ENCODE measurements around the gene LMO3. TPM values are rescaled to one million over a fixed set of nuclear protein-coding genes. Genes with fewer than 3 reads are reported as not detected.

The LMO3 gene
- total RNA-seq, 1 donor from 2014 or later, result not detected

DNA sequence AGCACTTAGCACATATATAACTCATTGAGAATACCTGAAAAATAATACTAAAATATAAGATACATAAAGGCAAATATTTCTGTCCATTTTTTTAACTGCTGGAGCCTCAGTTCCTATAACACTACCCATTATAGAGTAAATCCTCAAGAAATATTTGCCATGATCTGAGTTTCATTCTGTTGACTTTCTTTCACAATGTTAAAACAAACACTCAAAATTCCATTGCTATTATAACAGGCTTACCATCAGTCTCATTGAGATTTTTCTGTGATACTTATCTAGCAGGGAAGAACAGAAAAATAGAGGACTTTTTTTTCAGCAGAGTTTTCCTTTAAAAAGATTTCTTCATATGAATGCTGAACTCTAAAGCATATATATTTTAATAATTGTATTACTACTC, 24.5 kb downstream of the LMO3 start:
- DNase-seq (ENCODE audit: low read depth), result no peak
- TF ChIP-seq, protein P1, sequence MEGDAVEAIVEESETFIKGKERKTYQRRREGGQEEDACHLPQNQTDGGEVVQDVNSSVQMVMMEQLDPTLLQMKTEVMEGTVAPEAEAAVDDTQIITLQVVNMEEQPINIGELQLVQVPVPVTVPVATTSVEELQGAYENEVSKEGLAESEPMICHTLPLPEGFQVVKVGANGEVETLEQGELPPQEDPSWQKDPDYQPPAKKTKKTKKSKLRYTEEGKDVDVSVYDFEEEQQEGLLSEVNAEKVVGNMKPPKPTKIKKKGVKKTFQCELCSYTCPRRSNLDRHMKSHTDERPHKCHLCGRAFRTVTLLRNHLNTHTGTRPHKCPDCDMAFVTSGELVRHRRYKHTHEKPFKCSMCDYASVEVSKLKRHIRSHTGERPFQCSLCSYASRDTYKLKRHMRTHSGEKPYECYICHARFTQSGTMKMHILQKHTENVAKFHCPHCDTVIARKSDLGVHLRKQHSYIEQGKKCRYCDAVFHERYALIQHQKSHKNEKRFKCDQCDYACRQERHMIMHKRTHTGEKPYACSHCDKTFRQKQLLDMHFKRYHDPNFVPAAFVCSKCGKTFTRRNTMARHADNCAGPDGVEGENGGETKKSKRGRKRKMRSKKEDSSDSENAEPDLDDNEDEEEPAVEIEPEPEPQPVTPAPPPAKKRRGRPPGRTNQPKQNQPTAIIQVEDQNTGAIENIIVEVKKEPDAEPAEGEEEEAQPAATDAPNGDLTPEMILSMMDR (conservative IDR thresholded peaks at IDR 0.05; ENCODE audit: low read depth, low read length), result no peak
- H3K4me3 ChIP-seq (ENCODE audit: low read depth, low read length), result no peak overlapping the region

DNA sequence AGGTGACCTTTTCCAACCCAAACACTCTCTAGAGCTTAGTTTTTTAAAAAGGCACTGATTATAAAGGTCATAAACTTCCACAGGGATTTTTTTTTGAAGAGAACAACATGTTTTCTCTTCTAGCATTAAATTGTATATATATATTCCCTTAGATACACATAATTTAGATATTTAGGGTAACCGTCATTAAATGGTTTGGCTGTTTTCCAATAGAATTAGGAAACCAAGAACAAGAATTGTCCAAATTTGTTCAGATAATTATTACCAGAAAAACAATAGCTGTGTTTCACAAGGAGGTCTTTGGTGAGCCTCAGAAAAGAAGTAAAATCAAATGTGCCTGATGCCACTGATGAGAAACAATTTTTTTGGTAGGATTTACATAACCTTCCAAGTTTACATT, 26.9 kb downstream of the LMO3 start:
- DNase-seq (ENCODE audit: low read depth), result no peak
- no peak overlapping the region for H3K4me3 ChIP-seq (ENCODE audit: low read depth, low read length)
- TF ChIP-seq, protein P1 (conservative IDR thresholded peaks at IDR 0.05; ENCODE audit: low read depth, low read length), result no peak

GRCh38 chr12:16573398-16574077, 32.4 kb downstream of the LMO3 start:
- H3K4me3 ChIP-seq (ENCODE audit: low read depth, low read length), result no peak overlapping the region
- TF ChIP-seq, protein P1 (conservative IDR thresholded peaks at IDR 0.05; ENCODE audit: low read depth, low read length), result no peak
- peak; percentile 9 for DNase-seq (ENCODE audit: low read depth)

GRCh38 chr12:16568873-16569272, 37.1 kb downstream of the LMO3 start:
- H3K4me3 ChIP-seq (ENCODE audit: low read depth, low read length), result no peak overlapping the region
- DNase-seq (ENCODE audit: low read depth), result no peak
- TF ChIP-seq, protein P1 (conservative IDR thresholded peaks at IDR 0.05; ENCODE audit: low read depth, low read length), result no peak

DNA sequence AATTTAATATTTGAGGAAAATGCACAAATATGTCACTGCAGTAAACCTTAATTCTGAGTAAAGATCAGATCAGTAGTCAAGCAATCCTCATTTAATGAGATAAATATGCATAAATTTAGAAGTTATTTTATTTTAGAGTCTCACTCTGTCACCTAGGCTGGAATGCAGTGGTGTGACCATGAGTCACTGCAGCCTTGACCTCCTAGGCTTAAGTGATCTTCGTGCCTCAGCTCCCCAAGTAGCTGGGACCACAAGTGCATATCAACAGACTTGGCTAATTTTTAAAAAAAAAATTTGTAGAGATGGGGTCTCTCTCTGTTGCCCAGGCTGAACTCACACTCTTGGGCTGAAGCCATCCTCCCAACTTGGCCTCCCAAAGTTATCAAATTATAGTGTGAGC, 41.3 kb downstream of the LMO3 start:
- TF ChIP-seq, protein P1 (conservative IDR thresholded peaks at IDR 0.05; ENCODE audit: low read depth, low read length), result no peak
- peak; percentile 2 for DNase-seq (ENCODE audit: low read depth)
- H3K4me3 ChIP-seq (ENCODE audit: low read depth, low read length), result no peak overlapping the region

- H3K4me3 ChIP-seq (ENCODE audit: low read depth, low read length), result no peak overlapping the region
- no peak for DNase-seq (ENCODE audit: low read depth)
- TF ChIP-seq, protein P1 (conservative IDR thresholded peaks at IDR 0.05; ENCODE audit: low read depth, low read length), result no peak
Measured at GRCh38 chr12:16563504-16563903, 42.5 kb downstream of the LMO3 start.

DNA sequence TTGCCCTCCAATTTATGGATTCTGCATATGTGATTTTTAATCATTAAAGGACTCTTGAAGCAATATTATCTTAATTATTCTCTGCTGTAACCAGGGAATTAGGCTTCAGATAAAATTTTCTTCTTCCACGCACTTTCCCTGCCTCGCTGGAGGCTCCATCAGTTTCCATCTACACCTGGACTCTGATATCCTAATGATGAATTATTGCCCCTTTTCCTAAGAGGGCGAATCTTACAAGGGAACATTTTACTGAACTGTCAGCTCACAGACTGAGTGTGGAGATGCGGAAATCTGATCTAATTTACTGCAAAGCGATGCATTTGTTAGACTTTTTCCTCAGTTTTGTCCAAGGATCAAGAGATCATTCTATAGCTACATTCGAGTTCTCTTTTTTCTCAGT, 43.0 kb downstream of the LMO3 start:
- H3K4me3 ChIP-seq (ENCODE audit: low read depth, low read length), result no peak overlapping the region
- TF ChIP-seq, protein P1 (conservative IDR thresholded peaks at IDR 0.05; ENCODE audit: low read depth, low read length), result no peak
- no peak for DNase-seq (ENCODE audit: low read depth)
